SH-SY5Y (cell line): ENCODE results near the gene KRTAP12-2.

Experiments
- GATA2 ChIP-seq: IDR thresholded peaks from 2 replicates; pipeline ENCODE4 v1.6.1; 2011; ENCODE audit warnings: mild to moderate bottlenecking, low read depth, low read length
- GATA3 ChIP-seq: IDR thresholded peaks from 2 replicates; pipeline ENCODE4 v1.6.1; 2011; ENCODE audit warnings: low read depth, mild to moderate bottlenecking, low read length, moderate library complexity

GRCh38 chr21:44697811-44698734 lies 31.3 kb upstream of the KRTAP12-2 start:
- TF ChIP-seq GATA2 (no peak), GATA3 (no peak)
